ENCODE results near the gene ATP6V1D. TPM values are rescaled to one million over a fixed set of nuclear protein-coding genes. Genes with fewer than 3 reads are reported as not detected.

ATP6V1D gene
- total RNA-seq, 1 experiment from 2014 or later, result 74.1 TPM

- Mint-ChIP-seq H3K27ac (ENCODE audit: low read depth, unreplicated experiment) (no peak overlapping the region), H3K9me3 (ENCODE audit: unreplicated experiment) (no peaks in the 10 kb centered on the region), H3K4me1 (ENCODE audit: insufficient read depth, unreplicated experiment) (peaks cover 11% of the 10 kb centered on the region), H3K36me3 (ENCODE audit: insufficient read depth, unreplicated experiment) (peaks cover 94% of the 10 kb centered on the region), H3K4me3 (ENCODE audit: unreplicated experiment) (no peak overlapping the region), H3K27me3 (ENCODE audit: insufficient read depth, unreplicated experiment) (no peaks in the 10 kb centered on the region)
- DNase-seq (ENCODE audit: unreplicated experiment), result no peak
- no TSS peak for BruUV-seq (replicated peaks)
- ChIA-PET POLR2A (interaction anchor here (0.6 to 1.0 kb wide), 3 partner anchors 10 to 55 kb away, joined by 3 to 4 read pairs (median 3); partner anchors contain the start of genes ATP6V1D and EIF2S1), CTCF (interaction anchor here (0.6 to 1.9 kb wide), 2 partner anchors 11 to 24 kb away, joined by 3 to 7 read pairs; partner anchors contain the start of genes ATP6V1D and EIF2S1)
- intact Hi-C loops (cut with micrococcal nuclease), result no loop called here
- no peak for TF ChIP-seq CTCF (IDR thresholded peaks at IDR 0.05; ENCODE audit: unreplicated experiment)
These were observed 11.9 kb upstream of the ATP6V1D start for GRCh38 chr14:67371247-67372148.

GRCh38 chr14:67370830-67371229, 11.2 kb upstream of the ATP6V1D start:
- no peak for TF ChIP-seq CTCF (IDR thresholded peaks at IDR 0.05; ENCODE audit: unreplicated experiment)
- peaks cover 11% of the 10 kb centered on the region for H3K4me1 Mint-ChIP-seq (ENCODE audit: insufficient read depth, unreplicated experiment)
- no peaks in the 10 kb centered on the region for H3K27me3 Mint-ChIP-seq (ENCODE audit: insufficient read depth, unreplicated experiment)
- peak; percentile 14 for DNase-seq (ENCODE audit: unreplicated experiment)
- no TSS peak for BruUV-seq (replicated peaks)
- CTCF ChIA-PET, result interaction anchor here (1.9 kb wide), 1 partner anchor 11 kb away, joined by 7 read pairs; the partner anchor contains the start of genes ATP6V1D and EIF2S1
- peaks cover 94% of the 10 kb centered on the region for H3K36me3 Mint-ChIP-seq (ENCODE audit: insufficient read depth, unreplicated experiment)
- POLR2A ChIA-PET, result interaction anchor here (1.0 kb wide), 1 partner anchor 11 kb away, joined by 3 read pairs; the partner anchor contains the start of genes ATP6V1D and EIF2S1
- intact Hi-C loops (cut with micrococcal nuclease), result no loop called here
- no peak overlapping the region for H3K4me3 Mint-ChIP-seq (ENCODE audit: unreplicated experiment)
- H3K9me3 Mint-ChIP-seq (ENCODE audit: unreplicated experiment), result no peaks in the 10 kb centered on the region
- H3K27ac Mint-ChIP-seq (ENCODE audit: low read depth, unreplicated experiment), result no peak overlapping the region

GRCh38 chr14:67365476-67365875, 5.9 kb upstream of the ATP6V1D start:
- intact Hi-C loops (cut with micrococcal nuclease), result no loop called here
- no peak for TF ChIP-seq CTCF (IDR thresholded peaks at IDR 0.05; ENCODE audit: unreplicated experiment)
- Mint-ChIP-seq H3K36me3 (ENCODE audit: insufficient read depth, unreplicated experiment) (peaks cover 84% of the 10 kb centered on the region), H3K4me3 (ENCODE audit: unreplicated experiment) (no peak overlapping the region), H3K27me3 (ENCODE audit: insufficient read depth, unreplicated experiment) (no peaks in the 10 kb centered on the region), H3K27ac (ENCODE audit: low read depth, unreplicated experiment) (no peak overlapping the region), H3K4me1 (ENCODE audit: insufficient read depth, unreplicated experiment) (peaks cover 27% of the 10 kb centered on the region), H3K9me3 (ENCODE audit: unreplicated experiment) (no peaks in the 10 kb centered on the region)
- ChIA-PET POLR2A (interaction anchor here (0.7 kb wide), 1 partner anchor 9 kb away, joined by 5 read pairs; no protein-coding TSS in a partner anchor), CTCF (interaction anchor here (0.7 kb wide), 1 partner anchor 915 kb away, joined by 3 read pairs; no protein-coding TSS in a partner anchor)
- BruUV-seq (replicated peaks), result no TSS peak
- no peak for DNase-seq (ENCODE audit: unreplicated experiment)

Measured in MCF 10A (cell line).